Mesothelial cell of epicardium (in vitro differentiated cells): ENCODE data around the gene SPG11. TPM values are rescaled to one million over a fixed set of nuclear protein-coding genes. Genes with fewer than 3 reads are reported as not detected.

ENCODE experiments used
- DNase-seq, 2 experiments: peaks; one replicate each; pipeline ENCODE4 v3.0.0; 2021; ENCODE audit warnings: low spot score in 2 of 2; ENCODE audit not compliant: unreplicated experiment in 2 of 2
- H3K27ac Mint-ChIP-seq: 2 replicates; pipeline ENCODE4 v1.8.0; 2021; ENCODE audit warnings: mixed read lengths
- H3K27me3 Mint-ChIP-seq: 2 replicates; pipeline ENCODE4 v1.8.0; 2021; ENCODE audit warnings: low read depth, mixed read lengths
- H3K36me3 Mint-ChIP-seq: 2 replicates; pipeline ENCODE4 v1.8.0; 2021; ENCODE audit warnings: mixed read lengths
- H3K4me1 Mint-ChIP-seq: 2 replicates; pipeline ENCODE4 v1.8.0; 2021; ENCODE audit warnings: mixed read lengths
- H3K4me3 Mint-ChIP-seq: 2 replicates; pipeline ENCODE4 v1.8.0; 2021; ENCODE audit warnings: mild to moderate bottlenecking, moderate library complexity, mixed read lengths
- H3K9me3 Mint-ChIP-seq: 2 replicates; pipeline ENCODE4 v1.8.0; 2021; ENCODE audit warnings: mixed read lengths
- total RNA-seq: library from RNA; stranded (reverse); gene quantifications from 3 replicates; pipeline ENCODE4 v1.2.1, GENCODE V29; 2021
- TF ChIP-seq, protein P1 (sequence below): fragments of 200-600 bp; sonication (generic); IDR thresholded peaks from one replicate; pipeline ENCODE4 v1.5.0; 2021; ENCODE audit warnings: antibody characterized with exemption; ENCODE audit not compliant: unreplicated experiment

The SPG11 gene
- total RNA-seq, 1 donor from 2014 or later: 84.6 TPM

DNA sequence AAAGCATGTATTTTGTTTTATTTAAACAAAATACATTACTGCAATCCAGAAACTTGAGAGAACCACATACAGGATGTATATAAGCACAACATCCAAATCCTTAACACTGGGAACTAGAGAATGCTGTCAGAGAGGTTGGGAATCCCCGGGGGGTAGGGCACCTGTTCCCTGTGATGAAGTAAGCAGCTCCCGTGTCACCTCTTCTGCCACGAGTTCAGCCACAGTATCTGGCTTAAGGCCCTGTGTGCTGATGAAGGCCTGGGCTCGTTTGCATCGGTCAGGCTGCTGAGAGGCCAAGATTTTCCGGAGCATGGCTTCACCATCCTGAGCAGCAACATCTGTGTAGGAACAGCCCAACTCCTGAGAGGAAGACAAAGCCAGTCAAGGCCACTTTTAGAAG lies 90.1 kb downstream of the SPG11 start:
- DNase-seq: no peak
- no peak overlapping the region for H3K27ac Mint-ChIP-seq
- TF ChIP-seq, protein P1, sequence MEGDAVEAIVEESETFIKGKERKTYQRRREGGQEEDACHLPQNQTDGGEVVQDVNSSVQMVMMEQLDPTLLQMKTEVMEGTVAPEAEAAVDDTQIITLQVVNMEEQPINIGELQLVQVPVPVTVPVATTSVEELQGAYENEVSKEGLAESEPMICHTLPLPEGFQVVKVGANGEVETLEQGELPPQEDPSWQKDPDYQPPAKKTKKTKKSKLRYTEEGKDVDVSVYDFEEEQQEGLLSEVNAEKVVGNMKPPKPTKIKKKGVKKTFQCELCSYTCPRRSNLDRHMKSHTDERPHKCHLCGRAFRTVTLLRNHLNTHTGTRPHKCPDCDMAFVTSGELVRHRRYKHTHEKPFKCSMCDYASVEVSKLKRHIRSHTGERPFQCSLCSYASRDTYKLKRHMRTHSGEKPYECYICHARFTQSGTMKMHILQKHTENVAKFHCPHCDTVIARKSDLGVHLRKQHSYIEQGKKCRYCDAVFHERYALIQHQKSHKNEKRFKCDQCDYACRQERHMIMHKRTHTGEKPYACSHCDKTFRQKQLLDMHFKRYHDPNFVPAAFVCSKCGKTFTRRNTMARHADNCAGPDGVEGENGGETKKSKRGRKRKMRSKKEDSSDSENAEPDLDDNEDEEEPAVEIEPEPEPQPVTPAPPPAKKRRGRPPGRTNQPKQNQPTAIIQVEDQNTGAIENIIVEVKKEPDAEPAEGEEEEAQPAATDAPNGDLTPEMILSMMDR: no peak
- no peaks in the 10 kb centered on the region for H3K27me3 Mint-ChIP-seq
- H3K4me1 Mint-ChIP-seq: no peaks in the 10 kb centered on the region
- no peaks in the 10 kb centered on the region for H3K9me3 Mint-ChIP-seq
- H3K36me3 Mint-ChIP-seq: peaks cover 25% of the 10 kb centered on the region
- H3K4me3 Mint-ChIP-seq: no peak overlapping the region

DNA sequence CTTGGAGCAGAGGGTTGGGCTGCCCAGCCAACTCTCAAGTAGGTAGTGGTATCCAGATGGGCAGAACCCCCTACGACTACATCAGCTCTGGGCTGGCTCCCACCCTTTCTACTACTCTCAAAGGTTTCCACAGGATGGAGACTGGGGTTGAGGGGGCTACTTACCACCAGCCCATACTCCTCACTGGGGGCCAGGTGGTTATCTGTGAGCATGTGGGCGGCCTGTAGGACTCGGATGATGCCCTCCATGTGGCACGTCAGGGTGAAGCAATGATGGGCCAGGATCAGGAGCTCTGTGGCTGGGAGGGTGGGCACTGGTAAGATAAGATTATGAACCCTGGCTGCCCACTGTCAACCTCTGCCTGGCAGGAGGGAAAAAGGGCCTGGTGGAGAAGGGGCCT lies 93.1 kb downstream of the SPG11 start:
- peaks cover 45% of the 10 kb centered on the region for H3K36me3 Mint-ChIP-seq
- no peak overlapping the region for H3K4me3 Mint-ChIP-seq
- H3K9me3 Mint-ChIP-seq: peaks cover 12% of the 10 kb centered on the region
- H3K27me3 Mint-ChIP-seq: no peaks in the 10 kb centered on the region
- H3K27ac Mint-ChIP-seq: no peak overlapping the region
- H3K4me1 Mint-ChIP-seq: no peaks in the 10 kb centered on the region
- TF ChIP-seq, protein P1: no peak
- DNase-seq: no peak

DNA sequence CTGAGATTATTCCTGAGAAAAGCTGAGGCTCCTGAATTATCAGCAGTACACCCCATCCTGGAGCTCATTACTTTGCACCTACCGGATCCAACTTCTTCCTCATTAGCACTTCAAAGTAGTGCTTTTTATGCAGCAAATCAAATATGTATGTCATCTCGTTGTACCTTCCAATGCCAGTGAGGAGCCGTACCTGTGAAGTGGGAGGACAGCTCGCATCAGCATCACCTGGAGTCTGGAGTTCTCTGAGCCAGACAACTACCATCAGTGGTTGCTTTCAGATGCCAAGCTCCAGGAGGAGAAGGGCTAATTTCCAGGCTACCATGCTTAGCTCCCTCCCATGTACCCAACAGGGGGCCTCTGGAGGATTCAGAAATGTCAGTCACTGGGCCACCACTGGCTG lies 94.1 kb downstream of the SPG11 start:
- DNase-seq: no peak
- H3K36me3 Mint-ChIP-seq: peaks cover 47% of the 10 kb centered on the region
- no peaks in the 10 kb centered on the region for H3K4me1 Mint-ChIP-seq
- H3K9me3 Mint-ChIP-seq: peaks cover 23% of the 10 kb centered on the region
- H3K27me3 Mint-ChIP-seq: no peaks in the 10 kb centered on the region
- TF ChIP-seq, protein P1: no peak
- H3K27ac Mint-ChIP-seq: no peak overlapping the region
- H3K4me3 Mint-ChIP-seq: no peak overlapping the region

DNA sequence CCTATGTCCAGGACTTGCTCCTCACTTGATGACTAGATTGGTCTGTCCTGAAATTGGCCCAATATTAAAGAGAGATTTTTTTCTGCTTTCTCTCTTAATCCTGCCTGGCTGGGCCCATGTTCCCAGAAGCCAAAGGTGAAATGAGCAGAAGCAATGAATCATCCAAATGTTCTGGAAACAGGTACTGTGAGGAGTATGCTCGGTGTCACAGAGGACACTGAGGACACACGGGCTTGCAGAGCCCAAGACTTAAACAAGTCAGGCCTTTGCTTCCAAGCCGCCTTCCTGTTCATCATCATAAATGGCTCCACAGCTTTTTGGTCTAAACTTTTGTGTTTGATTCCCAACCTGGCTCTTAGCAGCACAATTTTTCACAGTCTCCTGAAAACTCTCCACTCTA lies 95.1 kb downstream of the SPG11 start:
- Mint-ChIP-seq H3K27me3 (no peaks in the 10 kb centered on the region), H3K36me3 (peaks cover 56% of the 10 kb centered on the region), H3K4me3 (no peak overlapping the region), H3K4me1 (no peaks in the 10 kb centered on the region), H3K27ac (no peak overlapping the region), H3K9me3 (peaks cover 25% of the 10 kb centered on the region)
- TF ChIP-seq, protein P1: no peak
- DNase-seq: no peak

DNA sequence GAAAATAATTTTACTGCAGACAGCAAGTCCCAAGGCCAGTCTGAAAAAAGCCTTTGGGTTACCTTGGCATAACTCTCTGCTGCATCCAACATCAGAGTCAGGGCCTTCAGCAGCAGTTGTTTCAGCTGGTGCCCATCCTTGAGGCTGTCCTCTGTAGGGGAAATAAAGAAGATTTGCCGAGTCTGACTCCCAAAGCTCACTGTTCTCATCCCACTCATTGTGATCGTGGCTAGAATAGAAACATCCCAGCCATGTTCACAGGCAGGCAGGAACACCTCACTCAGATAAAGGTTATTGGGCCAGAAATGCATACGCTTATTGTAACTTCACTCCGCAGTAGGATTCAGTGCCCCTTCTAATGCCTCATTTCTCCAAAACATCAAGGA lies 97.3 kb downstream of the SPG11 start:
- no peak overlapping the region for H3K27ac Mint-ChIP-seq
- no peak overlapping the region for H3K4me3 Mint-ChIP-seq
- TF ChIP-seq, protein P1: no peak
- no peaks in the 10 kb centered on the region for H3K27me3 Mint-ChIP-seq
- peaks cover 25% of the 10 kb centered on the region for H3K9me3 Mint-ChIP-seq
- H3K4me1 Mint-ChIP-seq: no peaks in the 10 kb centered on the region
- peaks cover 54% of the 10 kb centered on the region for H3K36me3 Mint-ChIP-seq
- DNase-seq: no peak
